SK-N-SH (cell line): ENCODE results near the gene FRAS1. TPM values are rescaled to one million over a fixed set of nuclear protein-coding genes. Genes with fewer than 3 reads are reported as not detected.
"Not testable (repeated sequence)": the region's sequence is repeated elsewhere in the genome, so short reads cannot be mapped to it uniquely, and the experiment has no call there.

Experiments used
- CTCF ChIA-PET: fragments of 300-600, 350-600 bp; formaldehyde crosslinking; extraction: SDS; loops from one replicate; lab custom pipeline; 2021; lab: Yijun Ruan, JAX
- POLR2A ChIA-PET: fragments of 350-600 bp; sonication (Branson Sonifier 250); formaldehyde crosslinking; extraction: SDS; loops from one replicate; lab custom pipeline; 2020; ENCODE audit warnings: antibody characterized with exemption, inconsistent platforms; lab: Yijun Ruan, JAX
- DNase-seq: peaks from one replicate; pipeline ENCODE4 v3.0.0; 2012
- H2AFZ ChIP-seq: fragments of 200-600 bp; sonication (generic); 2 replicates; pipeline ENCODE4 v1.8.1; 2016; ENCODE audit warnings: antibody characterized with exemption, mild to moderate bottlenecking, low read depth
- H3F3A ChIP-seq: fragments of 200-600 bp; sonication (generic); replicated peaks from 2 replicates; pipeline ENCODE3; 2016; ENCODE audit warnings: antibody characterized with exemption, mild to moderate bottlenecking; ENCODE audit not compliant: insufficient read depth
- H3K27ac ChIP-seq, 2 experiments: fragments of 200-500 bp in 1 of 2; fragments of 200-600 bp in 1 of 2; sonication (Bioruptor generic) in 1 of 2; sonication (generic), shearing (Covaris generic) in 1 of 2; 2 replicates each; pipeline versions ENCODE4 v1.5.1 to v1.6.1; 2014 to 2016; ENCODE audit warnings: low read depth in 2 of 2, inconsistent platforms in 1 of 2, low read length in 1 of 2, mild to moderate bottlenecking in 1 of 2, mixed read lengths in 1 of 2
- H3K27me3 ChIP-seq: fragments of 200-600 bp; sonication (generic), shearing (Covaris generic); 2 replicates; pipeline ENCODE4 v1.6.1; 2016; ENCODE audit warnings: mixed run types; ENCODE audit not compliant: insufficient read depth
- H3K36me3 ChIP-seq, 2 experiments: fragments of 200-500 bp in 1 of 2; fragments of 200-600 bp in 1 of 2; sonication (Bioruptor generic) in 1 of 2; sonication (generic) in 1 of 2; replicated peaks in 1 of 2; 2 replicates each; pipeline versions ENCODE3 to v1.5.1; 2014 to 2016; ENCODE audit warnings: low read length in 1 of 2, mild to moderate bottlenecking in 1 of 2; ENCODE audit not compliant: insufficient read depth in 2 of 2, control insufficient read depth in 1 of 2
- H3K4me1 ChIP-seq, 2 experiments: fragments of 200-500 bp in 1 of 2; fragments of 200-600 bp in 1 of 2; sonication (Bioruptor generic) in 1 of 2; sonication (generic), shearing (Covaris generic) in 1 of 2; 2 replicates each; pipeline versions ENCODE4 v1.5.1 to v1.6.1; 2014 to 2016; ENCODE audit warnings: low read depth in 1 of 2, low read length in 1 of 2, mixed run types in 1 of 2; ENCODE audit not compliant: insufficient read depth in 2 of 2, control insufficient read depth in 1 of 2
- H3K4me2 ChIP-seq: fragments of 200-600 bp; sonication (generic), shearing (Covaris generic); 2 replicates; pipeline ENCODE4 v1.6.1; 2017; ENCODE audit warnings: mixed run types
- H3K4me3 ChIP-seq, 2 experiments: fragments of 200-500 bp in 1 of 2; fragments of 200-600 bp in 1 of 2; sonication (Bioruptor generic) in 1 of 2; sonication (generic), shearing (Covaris generic) in 1 of 2; 2 replicates each; pipeline versions ENCODE4 v1.5.1 to v1.8.1; 2014 to 2016; ENCODE audit warnings: low read depth in 2 of 2, inconsistent platforms in 1 of 2, low read length in 1 of 2, mild to moderate bottlenecking in 1 of 2, mixed read lengths in 1 of 2, moderate library complexity in 1 of 2
- H3K79me2 ChIP-seq: fragments of 200-600 bp; sonication (generic); 2 replicates; pipeline ENCODE4 v1.8.1; 2017; ENCODE audit warnings: mild to moderate bottlenecking; ENCODE audit not compliant: insufficient read depth
- H3K9ac ChIP-seq: fragments of 200-600 bp; sonication (generic); 2 replicates; pipeline ENCODE4 v1.6.1; 2017; ENCODE audit warnings: mixed run types
- H3K9me2 ChIP-seq: fragments of 200-600 bp; sonication (generic); 2 replicates; pipeline ENCODE4 v1.6.1; 2017; ENCODE audit warnings: mixed run types
- H3K9me3 ChIP-seq: fragments of 200-600 bp; sonication (generic); 2 replicates; pipeline ENCODE4 v1.6.1; 2017; ENCODE audit warnings: mixed run types, mild to moderate bottlenecking, moderate library complexity
- H4K20me1 ChIP-seq: fragments of 200-600 bp; sonication (generic); 2 replicates; pipeline ENCODE4 v1.6.1; 2017; ENCODE audit warnings: mild to moderate bottlenecking, mixed run types; ENCODE audit not compliant: insufficient read depth
- CHD2 ChIP-seq: fragments of 150-350 bp; IDR thresholded peaks from 2 replicates; pipeline ENCODE4 v1.6.1; 2018; ENCODE audit warnings: low read length; ENCODE audit not compliant: partially characterized antibody
- ELF1 ChIP-seq: IDR thresholded peaks from 2 replicates; pipeline ENCODE4 v1.4.0; 2012
- EZH2phosphoT487 ChIP-seq: fragments of 200-600 bp; sonication (generic); IDR thresholded peaks from 2 replicates; pipeline ENCODE4 v1.6.1; 2017; ENCODE audit warnings: low read depth, mixed run types, mild to moderate bottlenecking, antibody characterized with exemption, moderate library complexity, borderline replicate concordance
- FOSL2 ChIP-seq: IDR thresholded peaks from 2 replicates; pipeline ENCODE4 v1.4.0; 2012; ENCODE audit warnings: low read depth, mild to moderate bottlenecking, moderate library complexity, borderline replicate concordance
- FOXM1 ChIP-seq: IDR thresholded peaks from 2 replicates; pipeline ENCODE4 v1.4.0; 2012; ENCODE audit warnings: low read depth, mild to moderate bottlenecking
- GABPA ChIP-seq: IDR thresholded peaks from 2 replicates; pipeline ENCODE4 v1.4.0; 2012; ENCODE audit warnings: low read depth, mild to moderate bottlenecking
- GATA2 ChIP-seq: sonication (generic); formaldehyde crosslinking; IDR thresholded peaks from 2 replicates; pipeline ENCODE4 v1.5.0; 2020; ENCODE audit warnings: mild to moderate bottlenecking, missing genetic modification reagents
- MAX ChIP-seq: IDR thresholded peaks from 2 replicates; pipeline ENCODE4 v1.4.0; 2012; ENCODE audit warnings: low read depth
- RCOR1 ChIP-seq: fragments of 150-350 bp; IDR thresholded peaks from 2 replicates; pipeline ENCODE4 v1.6.1; 2017; ENCODE audit warnings: antibody characterized with exemption, low read length
- RFX5 ChIP-seq: IDR thresholded peaks from 2 replicates; pipeline ENCODE4 v1.6.1; 2012; ENCODE audit warnings: mild to moderate bottlenecking, improper control_type of control experiment, low read length
- RXRA ChIP-seq: IDR thresholded peaks from 2 replicates; pipeline ENCODE4 v1.4.0; 2012; ENCODE audit warnings: low read depth, mild to moderate bottlenecking, borderline replicate concordance
- SIN3A ChIP-seq: IDR thresholded peaks from 2 replicates; pipeline ENCODE4 v1.6.1; 2012; ENCODE audit warnings: low read depth, mild to moderate bottlenecking, low read length, moderate library complexity, borderline replicate concordance
- SMC3 ChIP-seq: IDR thresholded peaks from 2 replicates; pipeline ENCODE4 v1.6.1; 2012; ENCODE audit warnings: low read depth, low read length, improper control_type of control experiment
- TCF12 ChIP-seq: IDR thresholded peaks from 2 replicates; pipeline ENCODE4 v1.4.0; 2012
- USF2 ChIP-seq: fragments of 150-350 bp; IDR thresholded peaks from 2 replicates; pipeline ENCODE4 v1.6.1; 2017; ENCODE audit warnings: antibody characterized with exemption, low read length, low read depth, borderline replicate concordance
- WGBS: methylation state at CpG from one replicate; pipeline ENCODE4 v1.1.6; 2017; ENCODE audit warnings: low lambda C conversion rate; 5-methylcytosine and 5-hydroxymethylcytosine counted together
- polyA plus RNA-seq, 3 experiments: library from polyadenylated mRNA; depleted of rRNA; stranded (reverse); fragments of >200 nt; gene quantifications; 2 replicates each; pipeline ENCODE4 v1.2.3, GENCODE V29; 2012

Gene FRAS1
- polyA plus RNA-seq, 1 of the 3 experiments (the other 2 are of a cell fraction), result 8.3 TPM

GRCh38 chr4:78247536-78248285 lies 190.6 kb downstream of the FRAS1 start (continued):
- TF ChIP-seq SIN3A (no peak), RXRA (no peak), MAX (no peak)

GRCh38 chr4:78250500-78250899 lies 193.4 kb downstream of the FRAS1 start:
- POLR2A ChIA-PET, result no interaction called here
- CTCF ChIA-PET, result no interaction called here
- 55% methylated on average over 2 of the region's 2 CpGs for WGBS

GRCh38 chr4:78252773-78253172 lies 195.7 kb downstream of the FRAS1 start:
- DNase-seq, POLR2A ChIA-PET, H3K9ac ChIP-seq, H3K4me2 ChIP-seq, H3K9me2 ChIP-seq, H3K27ac ChIP-seq, H3K4me3 ChIP-seq, H3K27me3 ChIP-seq, H3K79me2 ChIP-seq, H3K4me1 ChIP-seq, CTCF ChIA-PET, H3F3A ChIP-seq, H4K20me1 ChIP-seq, H2AFZ ChIP-seq, H3K9me3 ChIP-seq: not testable (repeated sequence)
- peaks cover 17 to 25% of the 10 kb centered on the region in 2 experiments for H3K36me3 ChIP-seq
- WGBS, result 78% methylated on average over 7 of the region's 8 CpGs

More at GRCh38 chr4:78250500-78250899, 193.4 kb downstream of the FRAS1 start:
- Histone ChIP-seq H3K27ac (no peak overlapping the region), H3K4me3 (no peak overlapping the region), H2AFZ (no peak overlapping the region), H3F3A (no peaks in the 10 kb centered on the region), H3K4me2 (no peak overlapping the region), H3K36me3 (peaks cover 2 to 15% of the 10 kb centered on the region in 2 experiments), H3K27me3 (no peaks in the 10 kb centered on the region), H3K9me3 (no peaks in the 10 kb centered on the region), H4K20me1 (no peaks in the 10 kb centered on the region), H3K9ac (no peak overlapping the region), H3K79me2 (no peaks in the 10 kb centered on the region), H3K9me2 (no peaks in the 10 kb centered on the region), H3K4me1 (no peaks in the 10 kb centered on the region; a peak in 1 of 4 replicates)
- TF ChIP-seq ELF1 (no peak), GATA2 (no peak), CHD2 (no peak), GABPA (no peak), FOXM1 (no peak), RFX5 (no peak), MAX (no peak), USF2 (no peak), SMC3 (no peak), TCF12 (no peak), EZH2phosphoT487 (no peak), RCOR1 (no peak), RXRA (no peak), FOSL2 (no peak)
- no peak for DNase-seq
